ENCODE results near the gene ZNF132.
"Not testable (repeated sequence)": the region's sequence is repeated elsewhere in the genome, so short reads cannot be mapped to it uniquely, and the experiment has no call there.

ZNF132 gene

DNA sequence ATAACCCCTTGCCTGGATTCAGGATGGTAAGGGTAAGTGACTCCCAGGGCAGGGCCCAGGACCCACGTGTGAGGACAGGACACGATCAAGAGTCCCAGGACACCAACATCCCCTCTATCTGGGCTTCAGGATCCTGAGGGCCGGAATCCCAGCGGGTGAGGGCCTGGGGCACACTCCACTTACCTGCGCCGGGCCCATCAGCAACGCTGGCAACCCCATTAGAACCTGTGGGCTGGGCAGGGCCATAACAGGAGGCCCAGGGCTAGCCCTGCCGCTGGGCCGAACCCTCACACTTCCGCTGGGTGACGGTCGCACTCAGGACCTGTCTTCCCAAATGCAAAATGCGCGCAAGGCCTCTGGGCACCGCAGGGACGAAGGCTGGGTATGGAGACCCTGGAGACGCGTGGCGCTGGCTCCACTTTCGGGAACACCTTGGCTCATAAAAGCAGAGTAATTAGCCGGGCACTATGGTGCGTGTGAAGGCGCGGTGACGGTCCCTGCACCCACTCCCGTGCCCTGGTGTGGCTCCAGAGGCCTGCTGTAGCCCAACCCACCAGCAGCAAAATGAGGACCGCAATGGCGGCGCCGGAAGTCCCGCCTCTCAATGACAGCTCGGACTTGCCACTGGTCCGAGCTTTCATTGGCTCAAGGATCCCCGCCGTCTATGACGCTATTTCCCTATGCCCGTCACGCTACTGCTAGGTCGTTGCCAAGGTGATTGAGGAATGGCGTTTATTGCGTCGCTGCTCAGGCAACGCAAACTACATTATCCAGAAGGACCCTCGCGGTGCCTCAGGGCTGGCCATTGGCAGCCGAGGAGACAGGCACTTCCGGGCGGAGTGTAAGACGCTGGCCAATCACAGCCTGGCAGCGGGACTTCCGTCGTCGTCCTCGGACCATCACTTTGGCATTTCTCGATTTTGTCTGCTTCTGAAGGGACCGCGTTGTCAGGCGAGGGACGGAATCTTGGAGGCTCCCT is at the start of gene ZNF132:
TSS of gene ZNF132 (minus strand) at position 578 of the 979 bp plus-strand sequence. CDS start at position 246, 332 bp downstream.
- peak; percentile 96 for DNase-seq

DNA sequence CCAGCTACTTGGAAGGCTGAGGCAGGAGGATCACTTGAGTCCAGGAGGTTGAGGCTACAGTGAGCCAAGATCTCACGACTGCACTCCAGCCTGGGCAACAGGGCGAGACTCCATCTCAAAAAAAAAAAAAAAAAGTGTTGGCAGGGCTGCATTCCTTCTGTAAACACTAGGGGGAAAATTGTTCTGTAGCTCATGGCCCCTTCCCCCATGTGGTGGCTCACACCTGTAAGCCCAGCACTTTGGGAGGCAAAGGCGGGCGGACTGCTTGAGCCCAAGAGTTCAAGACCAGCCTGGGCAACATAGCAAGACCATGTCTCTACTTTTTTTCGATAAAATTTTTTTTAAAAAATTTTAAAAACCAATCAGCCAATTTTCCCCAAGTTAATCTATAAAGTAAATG is 44.4 kb upstream of the ZNF132 start:
- DNase-seq = peak; percentile 22

DNA sequence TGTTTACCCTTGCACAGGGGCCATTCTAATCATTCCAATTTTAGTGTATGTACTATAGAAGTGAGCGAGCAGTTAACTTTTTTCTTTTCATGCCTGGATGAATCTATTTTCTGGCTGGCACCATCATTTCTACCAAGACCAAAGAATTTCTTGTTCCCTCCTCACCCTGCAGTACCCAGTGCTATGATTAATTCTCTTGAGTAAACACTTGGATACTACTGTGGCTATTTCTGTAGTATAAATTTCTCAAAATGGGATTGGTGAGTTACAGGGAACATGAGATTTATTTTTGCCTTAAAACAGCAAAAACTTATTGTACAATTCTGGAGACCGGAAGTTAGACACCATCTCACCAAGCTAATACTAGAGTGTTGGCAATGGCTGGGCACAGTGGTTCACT is 43.8 kb upstream of the ZNF132 start:
- DNase-seq = no peak

DNA sequence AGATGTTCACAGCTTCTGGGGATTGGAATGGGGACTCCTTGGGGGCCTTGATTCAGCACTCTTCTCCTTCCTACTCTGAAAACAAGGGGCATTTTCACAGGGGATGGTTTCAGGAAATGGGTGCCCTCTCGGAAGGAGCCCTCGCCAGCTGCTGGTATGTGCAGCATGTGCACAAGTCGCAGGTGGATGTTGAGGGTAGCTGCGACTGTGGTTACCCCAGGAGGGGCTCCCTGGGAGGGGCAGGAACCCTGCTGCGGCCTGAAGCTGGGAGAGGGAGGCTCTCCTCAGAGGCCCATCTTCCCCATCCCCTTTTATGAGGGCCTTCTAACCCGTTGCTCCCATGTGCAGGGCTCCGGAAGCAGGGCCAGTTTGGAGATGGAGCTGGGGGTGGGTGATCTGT is 42.4 kb upstream of the ZNF132 start:
- no peak for DNase-seq

DNA sequence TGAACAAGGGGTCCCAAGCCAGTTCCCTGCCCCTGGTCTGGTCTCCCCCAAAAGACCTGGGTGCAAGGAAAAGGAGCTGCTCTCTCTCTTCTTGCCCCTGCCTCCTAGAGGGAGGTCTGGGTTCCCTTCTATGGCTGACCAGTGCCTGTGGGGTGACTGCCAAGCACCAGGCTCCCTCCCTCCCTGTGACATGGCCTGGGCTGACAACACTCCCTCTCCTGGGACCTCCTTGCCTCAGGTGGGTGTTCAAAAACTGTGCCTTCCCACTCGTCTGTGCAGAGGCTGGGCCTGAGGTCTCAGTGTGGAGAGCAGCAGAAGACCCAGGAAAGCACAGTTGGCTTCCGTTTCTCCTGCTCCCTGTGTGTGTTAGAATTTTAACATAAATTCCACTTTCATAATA is 40.9 kb upstream of the ZNF132 start:
- DNase-seq = no peak

DNA sequence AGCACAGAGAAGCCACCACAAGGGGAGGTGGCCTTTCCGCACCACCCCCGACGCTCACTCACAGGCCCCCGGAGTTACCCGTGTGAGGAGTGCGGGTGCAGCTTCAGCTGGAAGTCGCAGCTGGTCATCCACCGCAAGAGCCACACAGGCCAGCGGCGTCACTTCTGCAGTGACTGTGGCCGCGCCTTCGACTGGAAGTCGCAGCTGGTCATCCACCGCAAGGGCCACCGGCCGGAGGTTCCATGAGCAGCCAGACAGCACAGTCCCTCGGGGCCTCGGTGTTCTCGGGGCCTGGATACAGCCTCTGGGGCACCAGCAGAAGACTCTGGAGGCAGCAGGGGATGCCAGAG is 40.5 kb upstream of the ZNF132 start:
- DNase-seq = no peak

DNA sequence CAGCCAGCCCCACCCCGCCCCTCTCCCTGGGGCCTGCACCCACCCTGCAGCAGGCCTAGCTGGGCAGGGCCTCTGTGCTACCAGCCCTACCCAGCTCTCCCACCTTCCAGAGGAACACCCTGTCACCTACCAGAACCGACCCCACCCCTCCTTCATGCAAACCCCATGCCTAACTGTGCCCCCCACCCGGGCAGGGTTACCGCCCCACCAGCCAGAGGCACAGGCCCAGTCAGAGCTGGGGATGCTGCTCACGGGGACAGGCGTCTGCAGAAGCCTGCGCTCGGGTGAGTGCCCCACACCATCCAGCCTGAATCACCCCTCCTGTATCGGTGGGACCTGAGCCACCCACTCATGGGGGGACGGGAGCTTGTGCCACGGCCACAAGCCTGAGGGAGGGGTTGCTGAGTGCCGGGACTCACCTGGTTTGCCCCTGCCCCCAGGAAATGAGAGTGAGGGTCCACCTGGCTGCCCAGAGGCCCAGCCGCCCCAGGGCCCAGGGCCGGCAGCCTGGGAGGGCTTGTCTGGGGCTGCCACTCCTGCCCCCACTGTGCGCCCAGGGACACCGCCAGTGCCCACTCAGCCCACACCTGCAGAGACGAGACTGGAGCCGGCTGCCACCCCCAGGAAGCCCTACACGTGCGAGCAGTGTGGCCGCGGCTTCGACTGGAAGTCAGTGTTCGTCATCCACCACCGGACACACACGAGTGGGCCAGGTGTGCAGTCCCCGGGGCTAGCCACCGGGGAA is 40.0 kb upstream of the ZNF132 start:
- DNase-seq = no peak

DNA sequence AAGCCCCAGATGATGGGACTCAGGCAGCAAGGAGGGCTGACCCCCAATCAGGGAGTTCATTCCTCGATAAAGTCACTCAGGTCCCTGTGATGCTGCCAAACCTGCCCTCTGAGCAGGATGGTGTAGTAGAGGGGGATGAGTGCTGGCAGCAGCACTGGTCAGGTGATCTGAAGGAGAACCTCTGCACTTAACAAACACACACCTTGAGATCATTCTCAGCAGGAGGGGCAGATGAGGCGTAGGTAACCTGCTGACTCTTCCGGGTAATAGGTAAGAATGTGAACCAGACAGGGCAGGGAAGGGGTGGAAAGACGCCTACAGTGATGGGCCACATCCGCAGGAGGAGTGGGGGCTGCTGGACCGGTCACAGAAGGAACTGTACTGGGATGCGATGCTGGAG is 39.4 kb upstream of the ZNF132 start:
- no peak for DNase-seq

DNA sequence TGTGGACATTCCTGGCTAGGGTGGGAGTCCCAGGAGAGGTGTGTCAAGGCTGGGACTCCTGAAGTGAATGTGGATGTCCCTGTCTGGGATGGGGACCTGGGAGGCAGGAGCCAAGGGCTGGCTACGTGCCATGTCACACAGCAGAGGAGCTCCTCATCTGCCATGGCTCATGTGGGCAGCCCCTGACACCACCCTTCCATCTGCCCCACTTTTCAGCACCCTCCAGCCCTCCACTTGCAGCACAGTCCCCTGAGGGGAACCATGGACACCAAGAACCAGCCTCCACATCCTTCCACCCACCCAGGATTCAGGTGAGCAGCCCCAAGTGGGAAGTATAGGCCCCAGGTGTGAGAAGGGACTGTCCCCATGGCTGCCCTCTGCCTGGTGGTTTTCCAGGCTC is 37.9 kb upstream of the ZNF132 start:
- no peak for DNase-seq

DNA sequence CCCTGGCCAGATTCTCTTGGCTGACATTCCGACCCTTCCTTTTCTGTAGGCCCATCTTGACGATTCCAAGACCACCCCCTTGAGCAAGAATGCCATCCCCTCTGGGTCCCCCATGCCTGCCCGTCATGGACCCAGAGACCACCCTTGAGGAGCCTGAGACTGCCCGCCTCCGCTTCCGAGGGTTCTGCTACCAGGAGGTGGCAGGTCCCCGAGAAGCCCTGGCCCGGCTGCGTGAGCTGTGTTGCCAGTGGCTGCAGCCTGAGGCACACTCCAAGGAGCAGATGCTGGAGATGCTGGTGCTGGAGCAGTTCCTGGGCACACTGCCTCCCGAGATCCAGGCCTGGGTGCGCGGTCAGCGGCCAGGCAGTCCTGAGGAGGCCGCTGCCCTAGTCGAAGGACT is 37.2 kb upstream of the ZNF132 start:
- DNase-seq = no peak

DNA sequence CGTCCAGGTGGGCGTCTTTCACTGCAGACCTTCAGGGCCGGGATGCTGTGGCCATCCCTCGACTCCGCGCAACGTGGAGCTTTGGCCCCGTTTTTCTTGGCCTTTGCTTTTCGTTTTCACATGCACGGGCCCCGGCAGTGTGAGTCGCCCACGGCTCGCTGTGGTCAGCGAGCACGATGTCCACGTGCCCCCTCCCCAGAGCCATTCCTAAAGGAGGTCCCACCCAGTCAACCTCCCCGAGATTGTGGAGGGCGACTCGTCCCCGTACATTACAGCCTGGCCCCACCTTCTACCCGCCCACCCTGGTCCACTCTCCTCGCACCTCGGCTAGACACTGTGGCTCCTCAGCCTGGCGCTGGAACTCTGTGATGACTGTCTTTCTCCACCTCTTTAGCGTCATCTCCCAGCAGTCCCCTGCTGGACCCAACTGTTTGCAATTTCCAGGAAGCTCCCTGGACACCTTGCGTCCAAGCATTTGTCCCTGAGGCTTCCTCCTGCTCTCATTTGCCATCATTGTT is 36.6 kb upstream of the ZNF132 start:
- peak; percentile 46 for DNase-seq

DNA sequence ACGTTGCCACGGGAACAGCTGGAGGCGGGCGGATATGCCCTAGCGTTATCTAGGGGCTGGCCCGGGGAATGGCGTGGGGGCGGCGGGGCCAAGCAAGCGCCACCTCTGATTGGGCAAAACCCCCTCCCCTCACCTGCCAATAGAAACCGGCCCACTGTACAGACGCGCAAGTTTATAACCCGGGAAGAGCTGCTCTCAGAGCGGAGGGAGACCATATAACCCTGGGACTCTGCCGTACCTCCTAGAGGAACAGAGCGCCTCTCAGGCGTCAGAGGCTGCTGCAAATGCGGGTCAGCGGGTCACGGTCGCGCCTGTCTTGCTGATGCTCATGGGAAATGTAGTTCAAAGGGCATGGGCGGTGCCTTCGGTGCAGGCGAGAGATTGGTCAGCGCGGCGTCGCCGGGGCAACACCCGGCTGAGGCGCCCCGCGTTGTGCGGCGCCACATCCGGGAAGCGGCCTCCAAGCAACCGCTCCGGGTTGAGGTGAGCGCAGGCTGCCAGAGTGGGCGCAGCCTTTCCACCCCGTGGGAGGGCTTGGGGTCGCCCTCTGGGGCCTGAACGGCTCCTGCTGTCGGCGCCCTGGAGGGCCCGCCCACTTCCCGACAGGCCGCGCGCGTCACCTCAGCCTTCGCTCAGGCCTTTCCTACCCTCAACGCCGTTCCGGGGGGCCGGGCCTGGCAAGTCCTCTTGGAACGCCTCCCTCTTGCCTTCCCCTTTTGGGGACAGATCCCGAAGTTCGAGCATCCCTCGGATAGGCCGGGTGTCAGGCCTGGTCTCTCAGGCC is 36.0 kb upstream of the ZNF132 start, which contains the start of gene ZNF446:
TSS of gene ZNF446 (plus strand) at position 639 of the 784 bp plus-strand sequence. CDS start 867 bp downstream, outside the sequence.
- DNase-seq = peak; percentile 97

DNA sequence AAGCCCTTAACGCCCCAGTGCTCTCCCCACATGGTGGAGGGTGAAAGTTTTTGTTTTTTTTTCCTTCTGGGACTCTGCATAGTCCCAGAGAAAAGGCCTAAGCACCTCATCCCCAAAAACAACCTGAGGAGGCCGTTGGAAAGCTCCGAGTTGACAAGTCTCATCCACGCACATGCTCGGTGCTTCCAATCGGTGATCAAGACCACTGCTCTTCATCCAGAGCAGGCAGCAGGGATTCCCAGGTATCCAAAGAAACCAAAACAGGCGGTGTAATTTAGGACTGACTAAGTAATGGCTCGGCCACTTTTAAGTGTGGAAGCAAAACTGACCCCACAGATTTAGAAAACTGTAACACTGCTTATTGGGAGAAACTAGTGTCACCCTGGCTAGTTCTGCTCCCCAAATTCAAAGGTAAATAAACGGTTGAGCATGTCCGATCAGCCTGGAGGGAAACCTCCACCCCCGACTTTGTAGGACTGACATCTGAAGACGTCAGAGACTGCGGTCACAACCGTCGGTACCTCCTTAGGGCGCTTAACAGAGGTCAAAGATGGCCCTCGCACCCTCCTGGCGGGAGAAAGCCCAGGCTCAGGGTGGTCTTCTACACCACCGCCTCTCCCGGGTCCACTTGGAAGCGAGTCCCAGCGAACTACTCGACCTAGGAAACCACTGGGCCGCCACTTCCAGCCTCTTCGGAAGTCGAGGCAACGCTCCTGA is 35.2 kb upstream of the ZNF132 start:
- no peak for DNase-seq

DNA sequence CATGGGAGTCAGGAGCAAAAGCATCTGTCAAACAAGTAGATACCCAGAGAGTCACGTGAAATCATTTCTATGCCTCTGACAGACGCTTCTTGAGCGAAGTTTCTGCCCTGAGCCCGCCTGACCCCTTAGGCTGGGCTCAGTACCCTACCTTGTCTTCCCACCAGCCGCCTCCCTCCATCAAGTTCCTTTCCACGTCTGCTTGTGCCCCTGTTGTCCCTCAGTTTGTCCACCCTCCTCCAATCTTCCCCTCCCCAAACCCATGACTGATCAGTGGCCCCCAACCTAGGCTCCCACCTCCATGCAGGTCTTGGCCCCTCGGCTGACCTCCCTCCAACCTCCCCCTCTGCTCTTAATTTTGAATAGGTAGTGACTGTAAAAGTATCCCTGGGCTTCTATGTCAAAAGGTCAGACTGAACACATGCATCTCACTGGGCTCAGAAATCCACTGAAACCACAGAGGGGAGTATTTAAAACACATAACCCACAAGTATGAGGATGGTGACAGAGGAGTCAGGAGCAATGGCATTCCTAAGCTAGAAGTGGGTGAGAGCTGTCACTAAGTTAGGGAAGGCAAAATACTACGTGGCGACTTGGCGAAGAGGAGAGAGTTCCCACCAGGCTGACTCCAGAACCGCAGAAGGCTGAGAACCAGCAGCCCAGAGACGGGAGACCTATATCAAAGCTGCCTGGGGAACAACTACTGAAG is 34.5 kb upstream of the ZNF132 start:
- no peak for DNase-seq

DNA sequence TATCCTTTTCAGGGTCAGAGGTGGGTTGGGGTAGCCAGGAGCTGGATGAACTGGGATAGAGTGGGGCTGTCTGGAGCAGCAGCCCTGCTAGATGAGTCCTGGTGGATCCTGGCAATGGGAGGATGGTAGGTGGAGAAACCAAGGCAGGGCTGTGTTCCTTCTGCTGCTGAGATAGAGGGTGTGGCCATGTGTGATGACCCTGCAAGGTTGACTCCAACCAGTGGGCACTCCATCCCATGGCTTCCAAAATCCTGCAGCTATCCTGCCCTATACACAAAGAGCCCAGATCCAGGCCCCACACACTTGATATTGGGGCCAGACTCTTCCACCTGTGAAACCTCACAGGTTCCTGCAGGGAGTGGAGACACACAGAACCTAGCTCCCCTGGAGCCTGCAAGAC is 33.8 kb upstream of the ZNF132 start:
- DNase-seq = no peak

DNA sequence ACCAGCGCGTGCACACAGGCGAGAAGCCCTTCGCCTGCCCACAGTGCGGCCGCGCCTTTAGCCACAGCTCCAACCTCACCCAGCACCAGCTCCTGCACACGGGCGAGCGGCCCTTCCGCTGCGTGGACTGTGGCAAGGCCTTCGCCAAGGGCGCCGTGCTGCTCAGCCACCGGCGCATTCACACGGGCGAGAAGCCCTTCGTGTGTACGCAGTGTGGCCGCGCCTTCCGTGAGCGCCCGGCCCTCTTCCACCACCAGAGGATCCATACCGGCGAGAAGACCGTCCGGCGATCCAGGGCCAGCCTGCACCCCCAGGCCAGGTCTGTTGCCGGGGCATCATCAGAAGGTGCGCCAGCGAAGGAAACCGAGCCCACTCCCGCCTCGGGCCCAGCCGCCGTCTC is 31.8 kb upstream of the ZNF132 start:
- no peak for DNase-seq

DNA sequence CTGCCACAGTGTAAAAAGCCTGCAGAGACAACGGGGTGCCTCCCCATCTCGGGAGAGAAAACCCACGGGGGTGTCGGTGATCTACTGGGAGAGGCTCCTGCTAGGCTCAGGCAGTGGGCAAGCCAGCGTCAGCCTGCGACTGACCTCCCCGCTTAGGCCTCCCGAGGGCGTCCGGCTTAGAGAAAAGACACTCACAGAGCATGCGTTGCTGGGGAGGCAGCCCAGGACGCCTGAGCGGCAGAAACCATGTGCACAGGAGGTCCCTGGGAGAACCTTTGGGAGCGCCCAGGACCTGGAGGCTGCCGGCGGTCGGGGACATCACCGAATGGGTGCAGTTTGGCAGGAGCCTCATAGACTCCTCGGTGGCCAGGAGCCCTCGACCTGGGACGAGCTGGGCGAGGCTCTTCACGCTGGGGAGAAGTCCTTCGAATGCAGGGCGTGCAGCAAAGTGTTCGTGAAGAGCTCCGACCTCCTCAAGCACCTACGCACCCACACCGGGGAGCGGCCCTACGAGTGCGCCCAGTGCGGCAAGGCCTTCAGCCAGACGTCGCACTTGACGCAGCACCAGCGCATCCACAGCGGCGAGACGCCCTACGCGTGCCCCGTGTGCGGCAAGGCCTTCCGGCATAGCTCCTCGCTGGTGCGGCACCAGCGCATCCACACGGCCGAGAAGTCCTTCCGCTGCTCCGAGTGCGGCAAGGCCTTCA is 31.0 kb upstream of the ZNF132 start:
- DNase-seq = not testable (repeated sequence)

DNA sequence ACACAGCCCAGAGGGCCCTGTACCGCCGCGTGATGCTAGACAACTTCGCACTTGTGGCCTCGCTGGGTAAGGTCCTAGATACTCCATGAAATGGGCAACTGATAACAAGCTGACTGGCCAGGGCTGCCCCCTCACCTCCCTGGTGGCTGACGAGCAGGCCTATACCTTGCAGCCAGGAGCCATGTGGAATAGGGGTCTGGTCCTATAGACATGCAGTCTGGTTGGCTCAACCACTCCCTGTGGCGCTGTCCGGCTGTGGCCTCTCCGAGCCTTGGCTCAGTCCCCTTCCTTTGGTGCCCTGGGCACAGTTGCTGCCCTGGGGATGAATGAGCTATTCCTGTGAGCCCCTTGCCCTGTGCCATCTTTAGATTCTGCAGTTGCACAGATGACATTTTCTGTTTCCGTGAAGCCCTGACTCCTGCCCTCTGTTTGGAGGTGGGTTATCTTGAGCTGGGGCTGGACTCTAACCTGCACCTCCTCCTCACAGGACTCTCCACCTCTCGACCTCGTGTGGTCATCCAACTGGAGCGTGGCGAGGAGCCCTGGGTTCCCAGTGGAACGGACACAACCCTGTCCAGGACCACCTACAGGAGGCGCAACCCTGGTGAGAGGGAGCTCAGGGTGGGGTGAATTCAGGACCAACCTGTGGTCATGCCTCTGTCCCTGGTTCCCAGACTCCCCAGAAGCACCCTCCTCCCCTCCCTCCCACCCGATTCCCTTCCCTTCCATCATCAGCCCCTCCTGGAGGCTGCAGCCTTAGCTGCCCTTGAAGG is 29.5 kb upstream of the ZNF132 start:
- DNase-seq = no peak

DNA sequence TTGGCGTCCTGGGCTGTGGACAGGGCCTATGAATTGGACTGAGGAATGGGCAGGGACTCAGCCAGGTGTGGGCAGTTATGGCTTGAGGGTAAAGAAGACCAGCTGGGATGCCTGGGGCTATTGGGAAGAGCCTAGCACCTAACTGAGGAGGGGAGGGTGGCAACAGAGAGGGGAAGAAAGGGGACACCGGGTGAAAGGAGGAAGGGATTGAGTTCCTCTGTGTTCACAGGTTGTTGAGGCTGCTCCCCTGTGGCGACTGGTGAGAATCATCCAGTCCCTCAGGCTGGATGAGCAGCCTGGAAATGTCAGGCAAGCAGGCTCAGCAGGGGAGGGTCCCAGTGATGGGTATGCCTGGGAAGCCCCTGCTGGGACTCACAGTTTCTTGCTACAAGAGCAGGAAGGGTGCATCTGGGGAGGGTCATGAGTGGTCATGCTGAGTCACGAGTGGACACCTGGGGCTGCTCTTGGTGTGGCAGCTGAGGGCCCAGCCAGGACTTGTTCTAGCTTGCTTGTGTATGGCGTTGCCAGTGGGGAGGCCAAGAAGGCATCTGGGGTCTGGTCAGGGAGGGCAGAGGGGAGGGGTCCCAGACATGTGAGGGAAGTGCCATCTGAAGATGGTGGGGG is 28.4 kb upstream of the ZNF132 start:
- no peak for DNase-seq

Data from NCI-H82 (cell line).